GM10266 (cell line): Measurements from ENCODE around the gene PHACTR3.

Experiments used
- DNase-seq: peaks from one replicate; pipeline ENCODE4 v3.0.0; 2012; ENCODE audit errors: extremely low spot score
- TF ChIP-seq, protein P1 (sequence below): IDR thresholded peaks from 2 replicates; pipeline ENCODE4 v1.5.1; 2012; ENCODE audit warnings: mild to moderate bottlenecking, low read depth; ENCODE audit not compliant: control insufficient read depth, insufficient read depth; ENCODE audit errors: missing control alignments

The PHACTR3 gene

DNA sequence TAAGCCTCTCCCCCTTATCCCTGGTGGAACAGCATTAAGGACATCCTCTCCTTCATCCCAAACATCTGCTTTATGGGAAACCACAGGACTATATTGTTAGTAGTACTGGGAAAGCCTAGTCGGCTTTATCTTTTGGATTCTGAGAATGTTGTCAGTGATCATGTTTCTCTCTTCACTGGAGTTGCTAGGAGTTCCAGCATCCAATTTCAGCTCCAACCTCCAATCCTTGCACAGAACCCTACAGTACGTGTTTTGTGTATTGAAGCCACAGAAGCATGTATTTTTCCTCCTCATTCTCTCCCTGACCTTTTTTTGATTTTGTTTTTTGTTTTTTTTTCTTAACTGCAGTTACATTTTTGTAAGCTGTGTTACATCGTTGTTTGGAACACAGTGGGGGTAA is 84.0 kb downstream of the PHACTR3 start:
- no peak for DNase-seq
- TF ChIP-seq, protein P1, sequence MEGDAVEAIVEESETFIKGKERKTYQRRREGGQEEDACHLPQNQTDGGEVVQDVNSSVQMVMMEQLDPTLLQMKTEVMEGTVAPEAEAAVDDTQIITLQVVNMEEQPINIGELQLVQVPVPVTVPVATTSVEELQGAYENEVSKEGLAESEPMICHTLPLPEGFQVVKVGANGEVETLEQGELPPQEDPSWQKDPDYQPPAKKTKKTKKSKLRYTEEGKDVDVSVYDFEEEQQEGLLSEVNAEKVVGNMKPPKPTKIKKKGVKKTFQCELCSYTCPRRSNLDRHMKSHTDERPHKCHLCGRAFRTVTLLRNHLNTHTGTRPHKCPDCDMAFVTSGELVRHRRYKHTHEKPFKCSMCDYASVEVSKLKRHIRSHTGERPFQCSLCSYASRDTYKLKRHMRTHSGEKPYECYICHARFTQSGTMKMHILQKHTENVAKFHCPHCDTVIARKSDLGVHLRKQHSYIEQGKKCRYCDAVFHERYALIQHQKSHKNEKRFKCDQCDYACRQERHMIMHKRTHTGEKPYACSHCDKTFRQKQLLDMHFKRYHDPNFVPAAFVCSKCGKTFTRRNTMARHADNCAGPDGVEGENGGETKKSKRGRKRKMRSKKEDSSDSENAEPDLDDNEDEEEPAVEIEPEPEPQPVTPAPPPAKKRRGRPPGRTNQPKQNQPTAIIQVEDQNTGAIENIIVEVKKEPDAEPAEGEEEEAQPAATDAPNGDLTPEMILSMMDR, result no peak

- no peak for DNase-seq
- TF ChIP-seq, protein P1, result no peak
Observed at GRCh38 chr20:59688999-59689398, 84.7 kb downstream of the PHACTR3 start.

DNA sequence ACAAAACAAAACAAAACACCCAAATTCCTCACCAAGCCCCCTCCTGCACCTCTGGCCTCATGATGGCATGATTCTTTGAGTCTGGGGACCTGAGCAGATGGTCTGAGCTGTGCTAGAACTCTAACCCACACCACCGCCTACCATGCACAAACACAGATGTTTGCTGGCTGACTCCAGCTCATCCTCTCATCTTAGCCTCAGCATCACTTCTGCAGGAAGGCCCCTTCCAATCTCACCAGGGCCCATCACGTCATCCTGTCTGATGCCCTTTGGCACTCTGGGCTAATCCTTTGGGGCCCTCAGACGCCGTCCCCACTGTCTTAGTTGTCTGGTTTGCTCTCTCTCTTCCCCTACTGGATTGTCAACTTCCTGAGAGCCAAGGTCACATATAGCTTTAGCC is 85.8 kb downstream of the PHACTR3 start:
- TF ChIP-seq, protein P1, result no peak
- DNase-seq, result no peak

GRCh38 chr20:59690976-59691375 is 86.6 kb downstream of the PHACTR3 start:
- no peak for DNase-seq
- TF ChIP-seq, protein P1, result no peak

DNA sequence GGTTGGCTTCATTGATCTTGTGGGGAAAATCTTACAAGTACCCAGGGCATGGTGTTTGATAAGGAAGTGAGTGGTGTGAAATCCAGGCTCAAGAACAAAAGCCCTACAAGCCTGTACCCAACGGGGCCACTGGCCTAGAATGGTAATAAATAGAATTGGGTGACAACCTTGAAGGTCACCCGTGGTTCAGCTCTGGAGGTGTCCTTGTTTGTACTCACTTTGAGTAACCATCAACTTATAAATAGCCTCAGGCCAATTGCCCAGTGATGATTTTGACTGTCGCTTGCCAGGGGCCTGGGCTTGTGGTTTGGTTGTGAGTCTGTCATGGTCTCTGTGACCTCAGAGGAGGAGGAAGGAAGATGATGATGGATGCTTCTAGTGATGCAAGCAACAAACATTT is 87.8 kb downstream of the PHACTR3 start:
- TF ChIP-seq, protein P1, result no peak
- no peak for DNase-seq

GRCh38 chr20:59693587-59693986 is 89.2 kb downstream of the PHACTR3 start:
- TF ChIP-seq, protein P1, result no peak

DNA sequence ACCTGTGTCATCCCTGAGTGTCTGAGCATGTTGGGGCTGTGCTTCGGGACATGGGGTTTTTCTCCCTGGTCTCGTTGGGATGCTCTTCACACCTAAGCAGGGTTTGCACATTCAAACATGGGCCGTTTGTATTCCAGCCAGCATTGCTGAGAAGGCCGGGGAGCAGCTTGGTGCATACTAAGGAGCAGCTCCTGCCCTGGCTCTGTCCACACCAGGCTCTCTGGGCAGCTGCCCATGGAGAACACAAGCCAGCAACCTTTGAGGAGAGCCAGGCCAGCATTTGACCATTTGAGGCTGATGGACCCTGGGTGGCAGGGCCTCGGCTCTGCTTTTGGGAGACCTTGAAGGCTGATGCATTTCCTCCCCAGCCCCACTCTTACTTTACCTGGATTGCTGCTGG is 92.1 kb downstream of the PHACTR3 start:
- TF ChIP-seq, protein P1, result no peak
- DNase-seq, result no peak

More at GRCh38 chr20:59693587-59693986, 89.2 kb downstream of the PHACTR3 start:
- DNase-seq, result no peak
